ENCODE measurements around the gene EP400. TPM values are rescaled to one million over a fixed set of nuclear protein-coding genes. Genes with fewer than 3 reads are reported as not detected.

Gene EP400
- polyA plus RNA-seq, 1 donor (not counting 4 experiments of a cell fraction or from before 2014, with no cell fraction given) = 4.1 TPM

DNA sequence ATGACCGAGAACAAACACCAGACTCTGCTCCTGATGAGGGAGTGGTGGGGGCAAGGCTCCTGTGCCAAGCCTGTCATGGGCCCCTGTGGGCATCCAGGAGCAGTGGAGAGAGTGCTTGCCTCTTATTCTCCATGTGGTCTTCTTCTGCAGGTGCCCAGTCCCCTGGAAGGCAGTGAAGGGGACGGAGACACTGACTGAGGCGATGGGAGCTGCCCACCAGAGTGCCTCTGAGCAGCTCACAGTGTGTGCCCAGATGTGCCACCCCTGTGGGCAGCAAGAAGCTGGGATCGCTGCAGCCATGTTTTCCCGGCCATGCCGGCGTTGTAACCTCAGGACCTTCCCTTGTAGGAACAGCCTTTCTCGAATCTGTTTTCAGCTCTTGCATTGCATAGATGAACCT lies 6.4 kb upstream of the EP400 start:
- Histone ChIP-seq H3K79me2 (ENCODE audit: control insufficient read depth, insufficient read depth, low read length) (peaks cover 2% of the 10 kb centered on the region), H2AFZ (ENCODE audit: control insufficient read depth, low read length) (no peak overlapping the region), H3K9ac (ENCODE audit: control insufficient read depth, extremely low read depth, insufficient read depth, low read length) (no peak overlapping the region), H3K27ac (ENCODE audit: control insufficient read depth, insufficient read depth, low read length) (no peak overlapping the region), H3K9me1 (ENCODE audit: control insufficient read depth, extremely low read depth, insufficient read depth, low read length) (no peaks in the 10 kb centered on the region), H3K4me1 (ENCODE audit: control insufficient read depth, extremely low read depth, insufficient read depth, low read length) (no peaks in the 10 kb centered on the region), H3K9me3 (ENCODE audit: control insufficient read depth, low read depth, low read length) (no peaks in the 10 kb centered on the region), H3K4me3 (ENCODE audit: control insufficient read depth in 2 of 3, extremely low read depth in 1 of 3, insufficient read depth in 2 of 3, low read depth in 1 of 3, low read length in 3 of 3) (no peak overlapping the region), H3K4me2 (ENCODE audit: control insufficient read depth, extremely low read depth, insufficient read depth, low read depth, low read length) (no peak overlapping the region), H3K27me3 (ENCODE audit: control insufficient read depth, extremely low read depth, insufficient read depth, low read length) (no peaks in the 10 kb centered on the region), H4K20me1 (ENCODE audit: control insufficient read depth, extremely low read depth, insufficient read depth, low read length) (peaks cover 3% of the 10 kb centered on the region), H3K36me3 (ENCODE audit: control insufficient read depth in 2 of 2, extremely low read depth in 1 of 2, insufficient read depth in 2 of 2, low read length in 2 of 2) (peaks cover 24 to 35% of the 10 kb centered on the region in 2 experiments)
- dilution Hi-C loops (cut with MboI; ENCODE audit: extremely low pct_ligation_motif_present, low sequenced_read_pairs) = no loop called here
- DNase-seq (ENCODE audit: low read depth, low spot score) (no peak), FAIRE-seq (no peak)
- TF ChIP-seq, protein P1, sequence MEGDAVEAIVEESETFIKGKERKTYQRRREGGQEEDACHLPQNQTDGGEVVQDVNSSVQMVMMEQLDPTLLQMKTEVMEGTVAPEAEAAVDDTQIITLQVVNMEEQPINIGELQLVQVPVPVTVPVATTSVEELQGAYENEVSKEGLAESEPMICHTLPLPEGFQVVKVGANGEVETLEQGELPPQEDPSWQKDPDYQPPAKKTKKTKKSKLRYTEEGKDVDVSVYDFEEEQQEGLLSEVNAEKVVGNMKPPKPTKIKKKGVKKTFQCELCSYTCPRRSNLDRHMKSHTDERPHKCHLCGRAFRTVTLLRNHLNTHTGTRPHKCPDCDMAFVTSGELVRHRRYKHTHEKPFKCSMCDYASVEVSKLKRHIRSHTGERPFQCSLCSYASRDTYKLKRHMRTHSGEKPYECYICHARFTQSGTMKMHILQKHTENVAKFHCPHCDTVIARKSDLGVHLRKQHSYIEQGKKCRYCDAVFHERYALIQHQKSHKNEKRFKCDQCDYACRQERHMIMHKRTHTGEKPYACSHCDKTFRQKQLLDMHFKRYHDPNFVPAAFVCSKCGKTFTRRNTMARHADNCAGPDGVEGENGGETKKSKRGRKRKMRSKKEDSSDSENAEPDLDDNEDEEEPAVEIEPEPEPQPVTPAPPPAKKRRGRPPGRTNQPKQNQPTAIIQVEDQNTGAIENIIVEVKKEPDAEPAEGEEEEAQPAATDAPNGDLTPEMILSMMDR (optimal IDR thresholded peaks at IDR 0.05 in 1 of 3, IDR thresholded peaks at IDR 0.05 in 1 of 3, conservative IDR thresholded peaks at IDR 0.05 in 1 of 3; ENCODE audit: extremely low read depth in 1 of 3, insufficient read depth in 2 of 3, low read length in 3 of 3) = no peak
- TF ChIP-seq EZH2 (IDR thresholded peaks at IDR 0.05; ENCODE audit: low read length) = no peak

DNA sequence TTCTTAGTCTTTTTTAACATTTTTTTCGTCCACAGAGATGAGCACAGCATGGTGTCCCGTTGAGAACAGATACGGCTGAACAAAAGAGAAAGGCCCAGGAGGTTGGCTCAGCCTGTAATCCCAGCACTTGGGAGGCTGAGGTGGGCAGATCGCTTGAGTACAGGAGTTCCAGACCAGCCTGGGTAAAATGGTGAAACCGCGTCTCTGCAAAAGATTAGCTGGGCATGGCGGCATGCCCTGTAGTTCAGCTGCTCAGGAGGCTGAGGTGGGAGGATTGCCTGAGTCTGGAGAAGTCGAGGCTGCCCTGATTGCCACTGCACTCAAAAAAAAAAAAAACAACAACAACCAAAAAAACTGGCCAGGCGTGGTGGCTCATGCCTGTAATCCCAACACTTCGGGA lies 5.9 kb upstream of the EP400 start:
- no peaks in the 10 kb centered on the region for H3K9me1 ChIP-seq (ENCODE audit: control insufficient read depth, extremely low read depth, insufficient read depth, low read length)
- no peaks in the 10 kb centered on the region for H3K9me3 ChIP-seq (ENCODE audit: control insufficient read depth, low read depth, low read length)
- no peak for TF ChIP-seq EZH2 (IDR thresholded peaks at IDR 0.05; ENCODE audit: low read length)
- TF ChIP-seq, protein P1 (optimal IDR thresholded peaks at IDR 0.05 in 1 of 3, IDR thresholded peaks at IDR 0.05 in 1 of 3, conservative IDR thresholded peaks at IDR 0.05 in 1 of 3; ENCODE audit: extremely low read depth in 1 of 3, insufficient read depth in 2 of 3, low read length in 3 of 3) = no peak
- H3K4me2 ChIP-seq (ENCODE audit: control insufficient read depth, extremely low read depth, insufficient read depth, low read depth, low read length) = no peak overlapping the region
- no peak overlapping the region for H3K9ac ChIP-seq (ENCODE audit: control insufficient read depth, extremely low read depth, insufficient read depth, low read length)
- H2AFZ ChIP-seq (ENCODE audit: control insufficient read depth, low read length) = no peak overlapping the region
- peaks cover 2% of the 10 kb centered on the region for H3K79me2 ChIP-seq (ENCODE audit: control insufficient read depth, insufficient read depth, low read length)
- H3K4me1 ChIP-seq (ENCODE audit: control insufficient read depth, extremely low read depth, insufficient read depth, low read length) = no peaks in the 10 kb centered on the region
- no peaks in the 10 kb centered on the region for H3K27me3 ChIP-seq (ENCODE audit: control insufficient read depth, extremely low read depth, insufficient read depth, low read length)
- H3K36me3 ChIP-seq (ENCODE audit: control insufficient read depth in 2 of 2, extremely low read depth in 1 of 2, insufficient read depth in 2 of 2, low read length in 2 of 2) = peaks cover 24 to 34% of the 10 kb centered on the region in 2 experiments
- H4K20me1 ChIP-seq (ENCODE audit: control insufficient read depth, extremely low read depth, insufficient read depth, low read length) = peaks cover 3% of the 10 kb centered on the region
- no peak overlapping the region for H3K4me3 ChIP-seq (ENCODE audit: control insufficient read depth in 2 of 3, extremely low read depth in 1 of 3, insufficient read depth in 2 of 3, low read depth in 1 of 3, low read length in 3 of 3)
- no peak overlapping the region for H3K27ac ChIP-seq (ENCODE audit: control insufficient read depth, insufficient read depth, low read length)
- dilution Hi-C loops (cut with MboI; ENCODE audit: extremely low pct_ligation_motif_present, low sequenced_read_pairs) = no loop called here
- FAIRE-seq (no peak), DNase-seq (ENCODE audit: low read depth, low spot score) (no peak)
